H1 (cell line): ENCODE data around the gene LMTK3. TPM values are rescaled to one million over a fixed set of nuclear protein-coding genes. Genes with fewer than 3 reads are reported as not detected.
A peak's percentile ranks its signal among the peaks of the same experiment; 100 is the strongest.

ENCODE experiments used
- CTCF ChIA-PET: fragments of 300-600 bp; sonication (Branson Sonifier 250); formaldehyde crosslinking; loops from one replicate; lab custom pipeline; 2021; ENCODE audit not compliant: partially characterized antibody; lab: Charles Lee
- POLR2A ChIA-PET: fragments of 300-600 bp; sonication (Branson Sonifier 250); formaldehyde crosslinking; loops from one replicate; lab custom pipeline; 2021; ENCODE audit warnings: inconsistent platforms; ENCODE audit not compliant: partially characterized antibody; lab: Charles Lee
- DNase-seq, 2 experiments: peaks; one replicate each; pipeline versions ENCODE4 v3.0.0 to v3.0.0-alpha.2; 2010 to 2022; ENCODE audit warnings: low spot score in 2 of 2, low read depth in 1 of 2, mixed read lengths in 1 of 2
- FAIRE-seq: peaks from 2 replicates; lab custom pipeline; 2011; peaks lifted over from hg19 to GRCh38; lab: Jason Lieb, UNC
- H2AFZ ChIP-seq: 2 replicates; pipeline ENCODE4 v1.8.1; 2012; ENCODE audit warnings: low read length, inconsistent platforms
- H2AK5ac ChIP-seq: 2 replicates; pipeline ENCODE4 v1.6.1; 2013; ENCODE audit warnings: low read depth, low read length
- H2BK120ac ChIP-seq: replicated peaks from 2 replicates; pipeline ENCODE3; 2013; ENCODE audit warnings: low read depth, low read length, inconsistent platforms
- H2BK12ac ChIP-seq: 2 replicates; pipeline ENCODE4 v1.6.1; 2013; ENCODE audit warnings: low read depth, low read length
- H2BK15ac ChIP-seq: 2 replicates; pipeline ENCODE4 v1.6.1; 2013; ENCODE audit warnings: low read length
- H2BK20ac ChIP-seq: 2 replicates; pipeline ENCODE4 v1.6.1; 2013; ENCODE audit warnings: low read length
- H2BK5ac ChIP-seq: 2 replicates; pipeline ENCODE4 v1.6.1; 2013; ENCODE audit warnings: low read depth, low read length
- H3K14ac ChIP-seq: 2 replicates; pipeline ENCODE4 v1.6.1; 2013; ENCODE audit warnings: inconsistent platforms; ENCODE audit not compliant: insufficient read length
- H3K18ac ChIP-seq: 2 replicates; pipeline ENCODE4 v1.6.1; 2013; ENCODE audit warnings: low read length; ENCODE audit errors: extremely low read depth
- H3K23ac ChIP-seq: 2 replicates; pipeline ENCODE4 v1.6.1; 2013; ENCODE audit warnings: inconsistent platforms; ENCODE audit not compliant: insufficient read length
- H3K23me2 ChIP-seq: 2 replicates; pipeline ENCODE4 v1.6.1; 2013; ENCODE audit warnings: low read depth, low read length
- H3K27ac ChIP-seq: 2 replicates; pipeline ENCODE4 v1.6.1; 2011; ENCODE audit warnings: low read depth, low read length, inconsistent platforms
- H3K27me3 ChIP-seq, 4 experiments: replicated peaks in 1 of 4; 1 replicate in 1 of 4; 2 replicates in 3 of 4; pipeline versions ENCODE4 v1.6.1 to v1.8.1; 2011 to 2013; ENCODE audit warnings: low read length in 3 of 4, mild to moderate bottlenecking in 3 of 4, inconsistent platforms in 2 of 4, mixed read lengths in 2 of 4, moderate library complexity in 1 of 4; ENCODE audit not compliant: control insufficient read depth in 3 of 4, insufficient read depth in 3 of 4; ENCODE audit errors: extremely low read depth in 1 of 4
- H3K36me3 ChIP-seq, 4 experiments: 2 replicates each; pipeline versions ENCODE4 v1.6.1 to v1.8.1; 2011 to 2013; ENCODE audit warnings: mild to moderate bottlenecking in 4 of 4, low read length in 3 of 4, moderate library complexity in 2 of 4, control low read depth in 1 of 4, inconsistent platforms in 1 of 4; ENCODE audit not compliant: insufficient read depth in 4 of 4, control insufficient read depth in 2 of 4
- H3K4ac ChIP-seq: replicated peaks from 2 replicates; pipeline ENCODE3; 2013; ENCODE audit warnings: low read length, low read depth, mixed read lengths, inconsistent platforms; ENCODE audit not compliant: insufficient read length
- H3K4me1 ChIP-seq, 4 experiments: replicated peaks in 1 of 4; 1 replicate in 1 of 4; 2 replicates in 3 of 4; pipeline versions ENCODE4 v1.6.1 to v1.8.1; 2011 to 2013; ENCODE audit warnings: low read length in 3 of 4, inconsistent platforms in 2 of 4, mixed read lengths in 1 of 4; ENCODE audit not compliant: insufficient read depth in 4 of 4, control insufficient read depth in 3 of 4
- H3K4me2 ChIP-seq, 2 experiments: 2 replicates each; pipeline versions ENCODE4 v1.6.1 to v1.8.1; 2011 to 2013; ENCODE audit warnings: low read depth in 2 of 2, low read length in 2 of 2, control low read depth in 1 of 2, inconsistent platforms in 1 of 2, mild to moderate bottlenecking in 1 of 2; ENCODE audit not compliant: insufficient read depth in 1 of 2
- H3K4me3 ChIP-seq, 4 experiments: fragments of 200-600, 300-600 bp in 1 of 4; sonication (generic), shearing (Covaris generic), sonication (Bioruptor Twin) in 1 of 4; 2 replicates each; pipeline versions ENCODE4 v1.5.1 to v1.8.1; 2011 to 2016; ENCODE audit warnings: low read length in 4 of 4, low read depth in 3 of 4, control low read depth in 2 of 4, inconsistent platforms in 2 of 4, mild to moderate bottlenecking in 2 of 4, mixed read lengths in 1 of 4, moderate library complexity in 1 of 4; ENCODE audit not compliant: insufficient read depth in 2 of 4; ENCODE audit errors: extremely low read depth in 1 of 4
- H3K56ac ChIP-seq: replicated peaks from 2 replicates; pipeline ENCODE3; 2013; ENCODE audit warnings: low read depth, mild to moderate bottlenecking, mixed read lengths, low read length, inconsistent platforms; ENCODE audit not compliant: insufficient read length
- H3K79me1 ChIP-seq: 2 replicates; pipeline ENCODE4 v1.6.1; 2013; ENCODE audit warnings: low read depth, low read length, control low read depth
- H3K79me2 ChIP-seq, 2 experiments: 2 replicates each; pipeline versions ENCODE4 v1.6.1 to v1.8.1; 2012 to 2013; ENCODE audit warnings: low read length in 2 of 2, mild to moderate bottlenecking in 2 of 2, inconsistent platforms in 1 of 2; ENCODE audit not compliant: insufficient read depth in 2 of 2, control insufficient read depth in 1 of 2
- H3K9ac ChIP-seq, 4 experiments: replicated peaks in 1 of 4; 1 replicate in 1 of 4; 2 replicates in 3 of 4; pipeline versions ENCODE4 v1.6.1 to v1.8.1; 2011 to 2013; ENCODE audit warnings: low read depth in 3 of 4, low read length in 3 of 4, control low read depth in 2 of 4, mild to moderate bottlenecking in 2 of 4, moderate library complexity in 2 of 4, inconsistent platforms in 1 of 4; ENCODE audit errors: extremely low read depth in 1 of 4
- H3K9me3 ChIP-seq, 2 experiments: 2 replicates each; pipeline versions ENCODE4 v1.6.1 to v1.8.1; 2012 to 2013; ENCODE audit warnings: mild to moderate bottlenecking in 2 of 2, moderate library complexity in 2 of 2, control low read depth in 1 of 2, inconsistent platforms in 1 of 2, low read depth in 1 of 2, low read length in 1 of 2, mixed read lengths in 1 of 2; ENCODE audit not compliant: insufficient read depth in 2 of 2
- H4K20me1 ChIP-seq, 2 experiments: replicated peaks in 1 of 2; 2 replicates each; pipeline versions ENCODE3 to v1.8.1; 2011 to 2013; ENCODE audit warnings: inconsistent platforms in 2 of 2, low read length in 2 of 2, mild to moderate bottlenecking in 1 of 2; ENCODE audit not compliant: insufficient read depth in 2 of 2, control insufficient read depth in 1 of 2
- H4K5ac ChIP-seq: 2 replicates; pipeline ENCODE4 v1.6.1; 2013; ENCODE audit warnings: low read length, low read depth, mixed read lengths, inconsistent platforms; ENCODE audit not compliant: insufficient read length
- H4K8ac ChIP-seq: 2 replicates; pipeline ENCODE4 v1.8.0; 2013; ENCODE audit warnings: mild to moderate bottlenecking, moderate library complexity, low read length, inconsistent platforms; ENCODE audit not compliant: insufficient read depth; ENCODE audit errors: extremely low read depth
- H4K91ac ChIP-seq: replicated peaks from 2 replicates; pipeline ENCODE3; 2013; ENCODE audit warnings: low read length, mixed read lengths, inconsistent platforms; ENCODE audit not compliant: insufficient read length
- CBX8 ChIP-seq: fragments of 300-800, 300-1000 bp; sonication (generic); IDR thresholded peaks from 2 replicates; pipeline ENCODE4 v1.7.1; 2016; ENCODE audit warnings: low read depth, low read length, borderline replicate concordance
- POLR2A ChIP-seq, 2 experiments: IDR thresholded peaks; 1 replicate in 1 of 2; 2 replicates in 1 of 2; pipeline ENCODE4 v1.6.1; 2011; ENCODE audit warnings: low read depth in 2 of 2, low read length in 2 of 2, mild to moderate bottlenecking in 2 of 2; ENCODE audit errors: control extremely low read depth in 1 of 2
- SRF ChIP-seq: IDR thresholded peaks from 2 replicates; pipeline ENCODE4 v1.6.1; 2011; ENCODE audit warnings: mild to moderate bottlenecking, low read depth, low read length, moderate library complexity
- WGBS, 2 experiments: shearing (Covaris generic) in 1 of 2; methylation state at CpG; one replicate each; pipeline versions ENCODE4 v1.1.6 to v1.1.7; 2013 to 2015; ENCODE audit warnings: low lambda C conversion rate in 2 of 2, mixed read lengths in 2 of 2, inconsistent platforms in 1 of 2, low coverage in 1 of 2, missing lambda C conversion rate in 1 of 2; ENCODE audit not compliant: insufficient replicate concordance in 2 of 2, insufficient coverage in 1 of 2, insufficient read length in 1 of 2; ENCODE audit errors: extremely low coverage in 1 of 2, missing lambda C conversion rate in 1 of 2; 5-methylcytosine and 5-hydroxymethylcytosine counted together
- polyA plus RNA-seq, 7 experiments: library from polyadenylated mRNA; depleted of rRNA in 3 of 7; stranded (reverse) in 5 of 7; unstranded in 2 of 7; fragments of >200 nt in 5 of 7; fragments of 200-250 nt in 2 of 7; gene quantifications; 1 replicate in 5 of 7; 2 replicates in 1 of 7; 4 replicates in 1 of 7; pipeline versions ENCODE4 v1.2.1 to v1.2.3, GENCODE V29; 2011 to 2013; ENCODE audit warnings: missing spikeins in 2 of 7, mixed read lengths in 2 of 7
- total RNA-seq: library from RNA; stranded (reverse); fragmentation: NEBNext Ultra II Directional; extraction: Animal tissue kit (Norgen Biotek cat#: 25700); gene quantifications from 2 replicates; pipeline ENCODE4 v1.2.1, GENCODE V29; 2021

The LMTK3 gene
- total and polyA plus RNA-seq, 2 of the 8 experiments (the other 6 are each of a cell fraction or from before 2014, with no cell fraction given) = 2.7 to 12.4 TPM

- WGBS, 2 experiments = 92% methylated on average over 32 of the region's 45 CpGs; no CpG with 5 or more reads in 1 of the 2 experiments
- Histone ChIP-seq H3K4ac (no peak overlapping the region), H2AK5ac (no peak overlapping the region), H2BK5ac (no peak overlapping the region), H3K27me3 (no peaks in the 10 kb centered on the region), H4K91ac (no peak overlapping the region), H2AFZ (no peak overlapping the region), H2BK20ac (no peak overlapping the region), H3K9me3 (no peaks in the 10 kb centered on the region), H3K56ac (no peak overlapping the region), H3K79me1 (peaks cover 2% of the 10 kb centered on the region; the same call in 1 of the 2 replicates), H3K4me3 (no peak overlapping the region), H2BK15ac (no peak overlapping the region), H2BK12ac (no peak overlapping the region), H3K23me2 (peaks cover 9% of the 10 kb centered on the region), H3K4me1 (peaks cover 0 to 5% (median 4%) of the 10 kb centered on the region in 4 experiments; a peak in 4 of 7 replicates), H3K23ac (no peak overlapping the region), H3K27ac (no peak overlapping the region), H4K20me1 (peaks cover 0 to 7% of the 10 kb centered on the region in 2 experiments), H3K36me3 (peaks cover 6 to 17% (median 12%) of the 10 kb centered on the region in 4 experiments; a peak in 7 of 8 replicates), H3K4me2 (peak overlapping the region in 1 of 2 experiments; percentile 53; a peak in 1 of 4 replicates), H3K79me2 (peaks cover 0 to 8% of the 10 kb centered on the region in 2 experiments; a peak in 2 of 4 replicates), H2BK120ac (no peak overlapping the region), H4K8ac (no peak overlapping the region), H3K18ac (no peak overlapping the region), H4K5ac (no peak overlapping the region), H3K9ac (no peak overlapping the region), H3K14ac (no peak overlapping the region)
- ChIA-PET POLR2A (interaction anchor here (0.9 to 1.4 kb wide), 7 partner anchors 10 to 53 kb away, joined by 3 to 9 read pairs (median 4); partner anchors contain the start of gene KDELR1), CTCF (interaction anchor here (0.6 to 1.6 kb wide), 3 partner anchors 53 to 67 kb away, joined by 3 to 4 read pairs (median 3); no protein-coding TSS in a partner anchor)
- no peak for TF ChIP-seq POLR2A (IDR thresholded peaks at IDR 0.05; ENCODE audit: control extremely low read depth in 1 of 2, low read depth in 2 of 2, low read length in 2 of 2)
- TF ChIP-seq CBX8 = no peak
- TF ChIP-seq SRF = no peak
- DNase-seq = no peak
- no peak for FAIRE-seq
Observed at GRCh38 chr19:48443731-48444128, 67.9 kb downstream of the LMTK3 start.
